Muscle layer of duodenum (tissue), 2 donors: ENCODE data around the gene SFT2D1.
A peak's percentile ranks its signal among the peaks of the same experiment; 100 is the strongest.

Experiments used
- H3K27ac ChIP-seq: one replicate; pipeline ENCODE4 v1.7.0; 2013; ENCODE audit warnings: mild to moderate bottlenecking, low read length
- H3K27me3 ChIP-seq: one replicate; pipeline ENCODE4 v1.7.0; 2013; ENCODE audit warnings: low read depth, mild to moderate bottlenecking, control low read depth, low read length
- H3K36me3 ChIP-seq, 2 donors: one replicate each; pipeline ENCODE4 v1.7.0; 2013; ENCODE audit warnings: low read length in 2 of 2, control low read depth in 1 of 2, mild to moderate bottlenecking in 1 of 2; ENCODE audit not compliant: insufficient read depth in 2 of 2, control insufficient read depth in 1 of 2
- H3K4me1 ChIP-seq, 2 donors: one replicate each; pipeline ENCODE4 v1.7.0; 2013; ENCODE audit warnings: low read length in 2 of 2, mild to moderate bottlenecking in 2 of 2, control low read depth in 1 of 2, moderate library complexity in 1 of 2; ENCODE audit not compliant: insufficient read depth in 2 of 2, control insufficient read depth in 1 of 2
- H3K4me3 ChIP-seq, 2 donors: one replicate each; pipeline ENCODE4 v1.7.0; 2013; ENCODE audit warnings: low read length in 2 of 2, low read depth in 1 of 2, mild to moderate bottlenecking in 1 of 2
- H3K9me3 ChIP-seq, 2 donors: one replicate each; pipeline ENCODE4 v1.7.0; 2013; ENCODE audit warnings: low read length in 2 of 2, control low read depth in 1 of 2, mild to moderate bottlenecking in 1 of 2; ENCODE audit not compliant: control insufficient read depth in 1 of 2
- donor health status: healthy.

Gene SFT2D1

DNA sequence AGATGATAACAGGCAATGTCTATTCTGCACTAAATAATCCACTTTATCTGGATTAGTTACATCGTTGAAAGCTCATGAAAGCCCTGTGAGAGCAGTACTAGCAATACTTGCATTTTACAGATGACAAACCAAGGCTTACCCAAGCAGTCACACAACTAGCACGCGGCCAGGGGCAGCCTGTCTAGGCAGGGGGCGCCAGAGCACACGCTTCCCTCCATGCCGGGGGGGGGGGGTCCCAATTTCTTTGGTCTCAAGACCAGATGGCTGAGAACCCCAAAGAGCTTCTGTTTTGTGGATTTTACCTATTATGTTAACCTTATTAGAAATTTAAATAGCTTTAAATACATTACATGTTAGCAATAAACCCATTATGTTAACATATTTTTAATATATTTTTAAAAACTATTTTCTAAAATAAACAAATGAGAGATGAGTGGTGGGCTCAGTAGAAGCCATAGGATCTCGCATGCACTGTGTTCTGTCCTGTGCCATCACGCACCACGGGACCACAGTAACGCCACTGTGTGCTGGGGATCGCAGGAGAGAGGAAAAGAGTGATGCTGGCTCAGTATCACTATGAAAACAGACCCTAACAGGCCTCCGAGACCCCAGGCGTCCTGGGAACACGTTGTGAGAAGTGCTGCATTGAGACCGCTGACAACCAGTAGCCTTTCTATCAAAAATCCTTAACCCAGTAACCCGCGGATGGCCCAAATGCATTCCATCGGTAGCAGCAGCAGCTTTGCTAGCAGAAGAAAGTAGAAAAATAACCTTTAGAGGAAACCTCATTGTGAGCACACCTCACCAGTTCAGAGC is 28.9 kb downstream of the SFT2D1 start:
- Histone ChIP-seq H3K27ac (no peak overlapping the region), H3K4me1 (peaks cover 0 to 2% of the 10 kb centered on the region in 2 donors), H3K36me3 (no peaks in the 10 kb centered on the region), H3K27me3 (peaks cover 8% of the 10 kb centered on the region), H3K9me3 (no peaks in the 10 kb centered on the region), H3K4me3 (no peak overlapping the region)

- no peaks in the 10 kb centered on the region for H3K36me3 ChIP-seq
- no peak overlapping the region for H3K4me3 ChIP-seq
- peaks cover 0 to 8% of the 10 kb centered on the region in 2 donors for H3K4me1 ChIP-seq
- no peaks in the 10 kb centered on the region for H3K9me3 ChIP-seq
- H3K27ac ChIP-seq = no peak overlapping the region
- H3K27me3 ChIP-seq = peaks cover 11% of the 10 kb centered on the region
Measured at GRCh38 chr6:166312832-166313231, 29.5 kb downstream of the SFT2D1 start.

DNA sequence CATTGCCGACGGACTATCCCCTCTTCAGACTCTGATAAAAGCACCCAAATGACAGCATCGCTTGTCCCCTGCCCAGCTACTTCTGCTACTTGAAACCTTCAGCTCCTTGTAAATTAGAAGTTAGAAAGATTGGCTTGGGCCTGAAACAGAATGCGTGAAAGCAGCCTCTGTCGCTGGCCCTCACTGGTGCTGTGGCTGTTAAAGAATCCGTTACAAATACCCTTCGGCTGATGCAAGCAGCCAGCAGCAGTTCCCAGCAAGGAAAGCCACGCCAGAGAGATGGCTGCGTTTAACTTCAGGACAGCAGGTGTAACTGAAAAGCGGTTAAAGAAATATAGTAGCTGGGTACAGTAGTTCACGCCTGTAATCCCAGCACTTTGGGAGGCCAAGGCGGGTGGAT is 31.7 kb downstream of the SFT2D1 start:
- peaks cover 24% of the 10 kb centered on the region for H3K27me3 ChIP-seq
- H3K4me1 ChIP-seq = peaks cover 0 to 19% of the 10 kb centered on the region in 2 donors
- H3K27ac ChIP-seq = no peak overlapping the region
- H3K36me3 ChIP-seq = no peaks in the 10 kb centered on the region
- no peak overlapping the region for H3K4me3 ChIP-seq
- H3K9me3 ChIP-seq = no peaks in the 10 kb centered on the region

GRCh38 chr6:166309977-166310376 is 32.4 kb downstream of the SFT2D1 start:
- Histone ChIP-seq H3K4me3 (no peak overlapping the region), H3K9me3 (no peaks in the 10 kb centered on the region), H3K27me3 (peaks cover 30% of the 10 kb centered on the region), H3K27ac (no peak overlapping the region), H3K36me3 (no peaks in the 10 kb centered on the region), H3K4me1 (peaks cover 0 to 19% of the 10 kb centered on the region in 2 donors)

GRCh38 chr6:166308769-166309589 is 33.4 kb downstream of the SFT2D1 start:
- peak overlapping the region in 1 of 2 donors; percentile 66 for H3K4me3 ChIP-seq
- peaks cover 0 to 19% of the 10 kb centered on the region in 2 donors for H3K4me1 ChIP-seq
- no peaks in the 10 kb centered on the region for H3K36me3 ChIP-seq
- no peak overlapping the region for H3K27ac ChIP-seq
- H3K27me3 ChIP-seq = peaks cover 30% of the 10 kb centered on the region
- no peaks in the 10 kb centered on the region for H3K9me3 ChIP-seq

DNA sequence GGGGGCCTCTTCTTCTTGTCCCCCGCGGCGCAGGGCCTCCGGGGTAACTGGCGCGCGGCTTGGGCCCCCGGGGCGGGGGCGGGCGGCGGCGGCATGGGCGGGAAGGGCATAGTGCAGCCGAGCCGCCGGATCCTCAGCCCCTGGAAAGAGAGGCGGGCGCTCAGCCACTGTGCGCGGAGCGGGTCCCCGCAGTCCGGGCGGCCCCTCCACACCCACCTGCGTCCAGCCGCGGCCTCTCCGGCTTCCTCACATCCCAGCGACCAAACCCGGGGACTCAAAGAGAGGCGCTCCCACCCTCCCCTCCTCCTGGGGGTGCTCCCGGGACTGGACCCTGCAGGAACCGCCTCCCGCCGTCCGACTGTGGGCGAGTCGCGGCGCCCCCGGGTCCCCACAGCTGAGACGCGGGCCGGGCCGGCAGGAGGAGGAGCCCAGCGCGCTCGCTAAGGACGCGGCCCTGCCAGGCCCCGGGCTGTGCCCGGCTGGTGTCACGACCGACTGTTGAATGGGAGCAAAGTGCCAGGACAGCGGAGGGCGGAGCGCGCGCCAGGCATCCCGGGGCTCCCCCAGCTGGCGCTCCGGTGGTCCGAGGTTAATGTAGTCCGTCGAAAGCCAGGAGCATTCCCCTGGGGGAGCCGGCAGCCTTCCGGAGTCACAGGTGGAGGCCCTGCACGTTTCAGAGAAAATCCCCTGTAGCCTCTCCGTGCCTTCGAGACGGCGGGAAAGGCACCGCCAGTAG is 34.1 kb downstream of the SFT2D1 start, which contains the start of gene PRR18:
Gene PRR18 (minus strand): TSS at position 360 of the 736 bp plus-strand sequence. CDS start 250 bp downstream, at position 110.
- H3K27me3 ChIP-seq = peaks cover 30% of the 10 kb centered on the region
- H3K27ac ChIP-seq = no peak within 1 kb of the TSS
- peak within 1 kb of the TSS in 1 of 2 donors; percentile 66 for H3K4me3 ChIP-seq
- H3K36me3 ChIP-seq = no peaks in the 10 kb centered on the region
- H3K9me3 ChIP-seq = no peaks in the 10 kb centered on the region
- H3K4me1 ChIP-seq = peaks cover 0 to 19% of the 10 kb centered on the region in 2 donors

DNA sequence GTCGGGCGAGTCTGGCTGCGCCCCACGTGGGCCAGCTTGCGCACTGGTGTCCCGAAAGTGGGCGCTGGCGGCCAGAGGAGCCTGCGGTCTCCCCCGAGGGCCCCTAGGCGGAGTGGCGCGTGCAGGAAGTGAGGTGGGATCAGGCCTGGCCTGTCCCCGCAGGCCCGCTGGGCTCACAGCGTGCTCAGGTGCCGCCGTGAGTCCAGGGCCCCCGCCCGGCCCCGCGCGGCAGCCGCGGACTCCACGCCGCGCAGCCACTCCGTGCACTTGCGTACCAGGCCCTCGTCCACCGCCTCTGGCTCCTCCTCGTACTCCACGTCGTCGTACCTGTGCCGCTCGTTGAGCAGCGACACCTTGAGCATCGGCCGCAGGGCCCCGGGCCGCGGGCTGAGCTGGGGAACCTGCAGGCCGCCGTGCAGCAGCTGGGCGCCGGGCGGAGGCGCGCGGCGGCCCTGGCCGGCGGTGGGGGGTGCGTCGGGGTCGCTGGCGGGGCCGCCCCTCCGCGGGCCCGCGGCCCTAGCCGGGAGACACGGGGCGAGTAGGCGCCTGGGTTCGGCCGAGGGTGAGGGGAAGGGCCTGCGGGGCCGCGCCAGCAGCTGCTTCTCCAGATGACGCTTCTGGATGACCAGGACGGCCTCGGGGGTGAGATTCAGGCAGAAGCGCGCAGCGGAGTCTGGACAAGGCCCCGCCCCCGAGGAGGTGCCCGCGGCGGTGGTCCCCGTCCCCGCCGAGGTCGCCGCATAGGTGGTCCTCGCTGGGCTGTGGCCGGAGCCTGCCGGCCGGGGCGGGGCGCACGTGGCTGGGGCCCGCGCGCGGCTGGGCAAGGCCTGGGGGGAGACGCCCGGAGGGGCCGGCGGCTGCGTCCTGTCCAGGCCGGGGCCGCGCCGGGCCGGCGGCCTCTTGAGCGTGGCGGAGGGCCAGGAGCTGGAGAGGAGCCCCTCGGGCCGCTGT is 35.0 kb downstream of the SFT2D1 start:
- Histone ChIP-seq H3K27me3 (peaks cover 30% of the 10 kb centered on the region), H3K27ac (no peak overlapping the region)

GRCh38 chr6:166306378-166307081 is 35.8 kb downstream of the SFT2D1 start:
- no peaks in the 10 kb centered on the region for H3K36me3 ChIP-seq
- no peaks in the 10 kb centered on the region for H3K9me3 ChIP-seq
- no peak overlapping the region for H3K27ac ChIP-seq
- H3K4me1 ChIP-seq = peaks cover 0 to 19% of the 10 kb centered on the region in 2 donors
- peaks cover 30% of the 10 kb centered on the region for H3K27me3 ChIP-seq
- H3K4me3 ChIP-seq = peak overlapping the region in 1 of 2 donors; percentile 66

More for the DNA sequence above, 35.0 kb downstream of the SFT2D1 start:
- Histone ChIP-seq H3K4me1 (peaks cover 0 to 19% of the 10 kb centered on the region in 2 donors), H3K36me3 (no peaks in the 10 kb centered on the region), H3K4me3 (peak overlapping the region in 1 of 2 donors; percentile 66), H3K9me3 (no peaks in the 10 kb centered on the region)

- Histone ChIP-seq H3K4me1 (peaks cover 0 to 19% of the 10 kb centered on the region in 2 donors), H3K36me3 (no peaks in the 10 kb centered on the region), H3K27ac (no peak overlapping the region), H3K27me3 (peaks cover 30% of the 10 kb centered on the region), H3K4me3 (no peak overlapping the region), H3K9me3 (no peaks in the 10 kb centered on the region)
Measured at GRCh38 chr6:166305562-166306117, 36.7 kb downstream of the SFT2D1 start.
